ENCODE data around the gene MSRB1. TPM values are rescaled to one million over a fixed set of nuclear protein-coding genes. Genes with fewer than 3 reads are reported as not detected.

The MSRB1 gene
- total RNA-seq, 2 donors from 2014 or later = 13.7 to 21.9 TPM

DNA sequence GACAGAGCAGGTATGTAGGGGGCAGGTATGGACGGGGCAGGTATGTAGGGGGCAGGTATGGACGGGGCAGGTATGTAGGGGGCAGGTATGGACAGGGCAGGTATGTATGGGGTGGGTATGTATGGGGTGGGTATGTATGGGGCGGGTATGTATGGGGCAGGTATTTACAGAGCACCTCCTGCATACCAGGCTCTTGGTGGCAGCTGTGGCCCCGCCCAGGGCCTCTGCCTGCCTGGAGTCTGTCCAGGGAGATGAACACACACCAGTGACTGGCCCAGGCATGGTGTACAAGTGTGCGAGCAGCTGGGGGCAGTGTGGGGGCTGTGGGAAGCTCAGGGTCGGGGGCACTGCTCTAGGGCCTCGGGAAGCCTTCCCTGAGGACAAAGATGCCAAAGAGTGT is 7.0 kb upstream of the MSRB1 start:
- no peak overlapping the region for H3K4me3 ChIP-seq
- peaks cover 0 to 18% of the 10 kb centered on the region in 2 donors for H3K4me1 ChIP-seq
- TF ChIP-seq, protein P1, sequence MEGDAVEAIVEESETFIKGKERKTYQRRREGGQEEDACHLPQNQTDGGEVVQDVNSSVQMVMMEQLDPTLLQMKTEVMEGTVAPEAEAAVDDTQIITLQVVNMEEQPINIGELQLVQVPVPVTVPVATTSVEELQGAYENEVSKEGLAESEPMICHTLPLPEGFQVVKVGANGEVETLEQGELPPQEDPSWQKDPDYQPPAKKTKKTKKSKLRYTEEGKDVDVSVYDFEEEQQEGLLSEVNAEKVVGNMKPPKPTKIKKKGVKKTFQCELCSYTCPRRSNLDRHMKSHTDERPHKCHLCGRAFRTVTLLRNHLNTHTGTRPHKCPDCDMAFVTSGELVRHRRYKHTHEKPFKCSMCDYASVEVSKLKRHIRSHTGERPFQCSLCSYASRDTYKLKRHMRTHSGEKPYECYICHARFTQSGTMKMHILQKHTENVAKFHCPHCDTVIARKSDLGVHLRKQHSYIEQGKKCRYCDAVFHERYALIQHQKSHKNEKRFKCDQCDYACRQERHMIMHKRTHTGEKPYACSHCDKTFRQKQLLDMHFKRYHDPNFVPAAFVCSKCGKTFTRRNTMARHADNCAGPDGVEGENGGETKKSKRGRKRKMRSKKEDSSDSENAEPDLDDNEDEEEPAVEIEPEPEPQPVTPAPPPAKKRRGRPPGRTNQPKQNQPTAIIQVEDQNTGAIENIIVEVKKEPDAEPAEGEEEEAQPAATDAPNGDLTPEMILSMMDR (IDR thresholded peaks at IDR 0.05) = no peak
- DNase-seq (ENCODE audit: low spot score) = no peak
- no peaks in the 10 kb centered on the region for H3K9me3 ChIP-seq
- H3K27ac ChIP-seq = peak overlapping the region; percentile 67 to 80
- no peaks in the 10 kb centered on the region for H3K27me3 ChIP-seq
- no peaks in the 10 kb centered on the region for H3K36me3 ChIP-seq

DNA sequence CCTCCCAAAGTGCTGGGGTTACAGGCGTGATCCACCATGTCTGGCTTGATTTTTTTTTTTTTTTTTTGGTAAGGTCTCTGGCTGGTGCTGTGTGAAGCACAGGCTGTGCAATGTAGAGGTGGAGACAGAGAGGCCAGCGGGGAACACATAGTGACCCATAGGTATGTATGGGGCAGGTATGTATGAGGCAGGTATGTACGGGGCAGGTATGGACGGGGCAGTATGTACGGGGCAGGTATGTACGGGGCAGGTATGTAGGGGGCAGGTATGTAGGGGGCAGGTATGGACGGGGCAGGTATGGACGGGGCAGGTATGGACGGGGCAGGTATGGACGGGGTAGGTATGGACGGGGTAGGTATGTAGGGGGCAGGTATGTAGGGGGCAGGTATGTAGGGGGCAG is 6.5 kb upstream of the MSRB1 start:
- TF ChIP-seq, protein P1 (IDR thresholded peaks at IDR 0.05) = no peak
- H3K9me3 ChIP-seq = no peaks in the 10 kb centered on the region
- peaks cover 0 to 13% of the 10 kb centered on the region in 2 donors for H3K4me1 ChIP-seq
- DNase-seq (ENCODE audit: low spot score) = no peak
- H3K27ac ChIP-seq = no peak overlapping the region
- no peaks in the 10 kb centered on the region for H3K27me3 ChIP-seq
- H3K4me3 ChIP-seq = no peak overlapping the region
- no peaks in the 10 kb centered on the region for H3K36me3 ChIP-seq

DNA sequence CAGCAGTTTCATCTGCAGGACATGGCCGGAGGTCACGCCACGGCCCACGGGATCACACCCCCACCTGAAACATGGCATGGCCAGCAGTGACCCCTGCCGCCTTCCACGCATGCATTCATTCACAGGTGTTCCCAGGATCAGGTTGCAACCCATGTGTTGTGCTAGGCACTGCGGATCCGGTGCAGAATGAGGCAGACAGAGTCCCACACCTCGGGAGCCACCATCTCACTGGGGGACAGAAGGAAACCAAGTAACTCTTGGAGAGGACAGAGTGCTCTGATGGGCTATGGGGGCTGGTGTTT is 4.3 kb upstream of the MSRB1 start:
- Histone ChIP-seq H3K9me3 (no peaks in the 10 kb centered on the region), H3K4me3 (no peak overlapping the region), H3K27ac (no peak overlapping the region), H3K4me1 (peaks cover 0 to 21% of the 10 kb centered on the region in 2 donors), H3K36me3 (no peaks in the 10 kb centered on the region), H3K27me3 (no peaks in the 10 kb centered on the region)
- no peak for DNase-seq (ENCODE audit: low spot score)
- TF ChIP-seq, protein P1 (IDR thresholded peaks at IDR 0.05) = no peak

DNA sequence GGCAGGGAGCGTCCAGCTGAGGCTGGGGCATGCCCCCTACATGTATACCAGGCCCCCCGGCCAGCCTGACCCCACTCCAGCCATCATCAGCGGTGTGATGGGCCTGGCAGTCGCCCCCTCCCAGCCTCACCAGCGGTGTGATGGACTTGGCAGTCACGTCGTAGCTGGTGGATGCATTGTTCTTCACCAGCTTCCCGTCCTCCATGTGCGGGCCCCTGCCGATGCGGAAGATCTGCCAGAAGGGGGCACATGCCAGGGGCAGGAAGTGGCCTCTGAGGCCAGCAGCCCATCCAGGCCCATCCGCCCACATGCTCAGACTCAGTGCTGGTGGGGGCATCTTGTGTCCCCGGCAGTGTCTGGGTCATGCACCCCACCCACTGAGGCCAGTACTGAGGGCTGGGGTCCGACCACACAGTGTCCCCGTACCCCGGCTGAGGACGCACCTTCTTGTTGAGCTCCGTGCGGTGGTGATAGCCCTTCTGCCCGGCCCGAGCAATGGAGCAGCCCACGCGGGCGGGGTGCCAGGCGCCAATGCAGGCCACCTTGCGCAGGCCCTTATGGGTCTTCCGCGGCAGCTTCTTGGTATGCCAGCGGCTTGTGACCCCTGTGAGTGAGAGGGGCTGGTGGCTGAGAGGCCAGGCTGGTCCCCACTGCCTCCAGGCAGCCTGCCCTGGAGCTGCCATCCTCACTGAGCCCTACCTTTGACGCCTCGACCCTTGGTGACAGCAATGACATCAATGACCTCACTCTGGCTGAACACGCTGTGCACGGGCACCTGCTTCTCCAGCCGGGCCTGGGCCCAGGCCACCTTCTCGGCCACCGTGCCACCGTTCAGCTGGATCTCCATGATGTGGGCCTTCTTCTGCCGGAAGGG is 3.7 kb upstream of the MSRB1 start:
- no peak for DNase-seq (ENCODE audit: low spot score)
- no peaks in the 10 kb centered on the region for H3K36me3 ChIP-seq
- H3K4me3 ChIP-seq = no peak overlapping the region
- no peaks in the 10 kb centered on the region for H3K9me3 ChIP-seq
- TF ChIP-seq, protein P1 (IDR thresholded peaks at IDR 0.05) = no peak
- no peak overlapping the region for H3K27ac ChIP-seq
- peaks cover 0 to 27% of the 10 kb centered on the region in 2 donors for H3K4me1 ChIP-seq
- no peaks in the 10 kb centered on the region for H3K27me3 ChIP-seq

DNA sequence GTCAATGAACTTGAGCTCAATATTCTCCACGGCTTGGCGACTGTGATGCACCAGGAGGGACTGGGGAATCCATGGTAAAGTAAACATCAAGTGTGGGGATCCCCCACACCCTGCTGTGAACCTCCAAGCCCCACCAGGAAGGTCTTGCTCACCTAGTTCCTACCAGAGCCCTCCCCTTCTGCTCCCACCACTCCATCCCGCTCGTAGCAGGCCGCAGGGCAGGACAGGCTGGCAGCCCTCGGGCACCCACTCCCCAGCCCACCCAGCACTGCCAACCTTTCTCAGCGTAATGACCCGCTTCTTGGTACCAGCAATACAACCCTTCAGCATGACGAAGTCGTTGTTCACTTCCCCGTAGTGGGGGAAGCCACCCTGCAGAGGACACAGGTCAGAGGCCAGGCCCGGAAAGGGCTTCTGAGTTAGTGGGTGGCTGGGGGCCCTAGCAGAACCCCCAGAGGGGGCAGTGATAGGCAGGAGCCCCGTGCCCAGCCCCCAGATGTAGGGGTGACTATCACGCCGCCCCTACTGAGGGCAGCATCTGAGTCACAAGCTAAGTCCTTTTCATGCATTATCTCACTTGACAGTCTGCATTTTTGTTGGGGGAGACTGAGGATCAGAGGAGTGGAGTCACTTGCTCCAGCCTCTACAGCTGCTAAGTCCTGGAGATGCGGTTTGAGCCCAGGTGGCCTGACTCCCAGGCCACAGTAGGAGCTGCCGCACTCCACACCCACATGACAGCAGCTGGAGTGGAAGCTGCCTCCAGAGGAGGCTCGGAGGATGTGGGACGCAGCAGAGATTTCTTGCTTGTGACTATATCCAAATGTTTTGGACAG is 2.8 kb upstream of the MSRB1 start:
- no peak overlapping the region for H3K4me3 ChIP-seq
- DNase-seq (ENCODE audit: low spot score) = no peak
- peaks cover 0 to 26% of the 10 kb centered on the region in 2 donors for H3K4me1 ChIP-seq
- peaks cover 2% of the 10 kb centered on the region for H3K36me3 ChIP-seq
- TF ChIP-seq, protein P1 (IDR thresholded peaks at IDR 0.05) = no peak
- H3K9me3 ChIP-seq = no peaks in the 10 kb centered on the region
- no peaks in the 10 kb centered on the region for H3K27me3 ChIP-seq
- H3K27ac ChIP-seq = no peak overlapping the region
